CD4-positive, alpha-beta T cell treated with Interleukin-17A for 4 hours (primary cell): ENCODE data around the gene EEF1AKMT1.

ENCODE experiments used
- DNase-seq: peaks from one replicate; pipeline ENCODE4 v3.0.0-alpha.2; 2020; ENCODE audit warnings: mixed read lengths

EEF1AKMT1 gene

GRCh38 chr13:20773194-20774080 lies at the start of gene EEF1AKMT1:
Gene EEF1AKMT1 (minus strand): TSS chr13:20773961. CDS start chr13:20757598, 16,363 bp downstream.
- peak; percentile 97 for DNase-seq

GRCh38 chr13:20823071-20823470 lies 49.3 kb upstream of the EEF1AKMT1 start:
- DNase-seq = no peak

GRCh38 chr13:20822406-20822805 lies 48.6 kb upstream of the EEF1AKMT1 start:
- no peak for DNase-seq

- DNase-seq = no peak
Measured at GRCh38 chr13:20819715-20820114, 46.0 kb upstream of the EEF1AKMT1 start.

GRCh38 chr13:20815464-20815863 lies 41.7 kb upstream of the EEF1AKMT1 start:
- DNase-seq = no peak

GRCh38 chr13:20814224-20814910 lies 40.6 kb upstream of the EEF1AKMT1 start:
- no peak for DNase-seq

GRCh38 chr13:20812890-20813289 lies 39.1 kb upstream of the EEF1AKMT1 start:
- no peak for DNase-seq

GRCh38 chr13:20810808-20811207 lies 37.0 kb upstream of the EEF1AKMT1 start:
- DNase-seq = no peak

GRCh38 chr13:20808874-20809273 lies 35.1 kb upstream of the EEF1AKMT1 start:
- no peak for DNase-seq

GRCh38 chr13:20803180-20803965 lies 29.6 kb upstream of the EEF1AKMT1 start:
- DNase-seq = no peak

- no peak for DNase-seq
Measured at GRCh38 chr13:20801707-20802106, 27.9 kb upstream of the EEF1AKMT1 start.

- no peak for DNase-seq
Measured at GRCh38 chr13:20799726-20800416, 26.1 kb upstream of the EEF1AKMT1 start.

GRCh38 chr13:20798027-20798426 lies 24.3 kb upstream of the EEF1AKMT1 start:
- no peak for DNase-seq

GRCh38 chr13:20796791-20797508 lies 23.2 kb upstream of the EEF1AKMT1 start:
- DNase-seq = no peak

GRCh38 chr13:20789665-20790064 lies 15.9 kb upstream of the EEF1AKMT1 start:
- DNase-seq = no peak

GRCh38 chr13:20788312-20788711 lies 14.6 kb upstream of the EEF1AKMT1 start:
- no peak for DNase-seq

- no peak for DNase-seq
Measured at GRCh38 chr13:20787180-20787579, 13.4 kb upstream of the EEF1AKMT1 start.

- no peak for DNase-seq
Measured at GRCh38 chr13:20782116-20782708, 8.5 kb upstream of the EEF1AKMT1 start.

- no peak for DNase-seq
Measured at GRCh38 chr13:20780317-20780716, 6.6 kb upstream of the EEF1AKMT1 start.

- DNase-seq = no peak
Measured at GRCh38 chr13:20779405-20779804, 5.6 kb upstream of the EEF1AKMT1 start.

GRCh38 chr13:20778311-20778710 lies 4.5 kb upstream of the EEF1AKMT1 start:
- DNase-seq = no peak

- DNase-seq = no peak
Measured at GRCh38 chr13:20776751-20777150, 3.0 kb upstream of the EEF1AKMT1 start.
